ENCODE results near the gene PAPLN.

DNA sequence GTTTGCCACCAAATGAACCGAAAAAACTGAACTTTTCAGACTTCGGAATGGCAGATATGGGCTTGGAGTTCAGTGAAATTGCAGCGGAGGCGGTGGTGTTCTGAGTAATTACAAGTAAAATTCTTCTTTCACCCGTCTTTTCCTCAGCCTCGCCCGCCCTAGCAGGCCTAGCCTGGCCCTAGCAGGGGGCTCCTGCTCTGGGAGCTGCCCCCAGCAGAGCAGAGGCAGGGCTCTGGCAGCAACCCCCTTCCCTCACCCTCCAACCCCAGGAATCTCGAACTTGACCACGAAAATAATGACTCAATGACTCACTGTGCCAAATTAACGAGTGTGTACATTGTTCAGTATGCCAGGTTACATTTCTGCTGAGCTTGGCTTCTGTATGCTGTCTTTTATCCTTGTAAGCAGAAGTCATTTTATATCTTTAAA, 1.1 kb downstream of the PAPLN start:
- TF ChIP-seq CTCF (IDR thresholded peaks at IDR 0.05) (no peak), POLR2A (IDR thresholded peaks at IDR 0.05) (no peak)
